Left renal cortex interstitium (tissue), 4 donors: ENCODE data around the gene GDI2. TPM values are rescaled to one million over a fixed set of nuclear protein-coding genes. Genes with fewer than 3 reads are reported as not detected.

Experiments
- DNase-seq, 4 donors: peaks; one replicate each; pipeline ENCODE4 v3.0.0-alpha.2; 2013; ENCODE audit warnings: low read depth in 4 of 4, low spot score in 2 of 4, missing footprints in 1 of 4
- polyA plus RNA-seq, 4 donors: library from polyadenylated mRNA; unstranded; fragments of 120-200 nt; gene quantifications; one replicate each; pipeline ENCODE4 v1.2.1, GENCODE V29; 2013; ENCODE audit not compliant: insufficient read length in 4 of 4

Gene GDI2
- polyA plus RNA-seq, 4 donors, result 267 to 348 (median 285) TPM

GRCh38 chr10:5751601-5752253 is 61.5 kb downstream of the GDI2 start:
- DNase-seq, result no peak

- DNase-seq, result no peak
These were observed 64.8 kb downstream of the GDI2 start for GRCh38 chr10:5748394-5748803.

GRCh38 chr10:5746197-5746596 is 67.0 kb downstream of the GDI2 start:
- DNase-seq, result no peak

GRCh38 chr10:5744849-5745248 is 68.4 kb downstream of the GDI2 start:
- no peak for DNase-seq

- no peak for DNase-seq
These were observed 69.5 kb downstream of the GDI2 start for GRCh38 chr10:5743736-5744135.

GRCh38 chr10:5742116-5742515 is 71.1 kb downstream of the GDI2 start:
- DNase-seq, result no peak

- DNase-seq, result no peak
These were observed 72.0 kb downstream of the GDI2 start for GRCh38 chr10:5741276-5741675.

GRCh38 chr10:5738427-5738826 is 74.8 kb downstream of the GDI2 start:
- no peak for DNase-seq

GRCh38 chr10:5737352-5737751 is 75.9 kb downstream of the GDI2 start:
- DNase-seq, result no peak

GRCh38 chr10:5736591-5736990 is 76.6 kb downstream of the GDI2 start:
- no peak for DNase-seq

- no peak for DNase-seq
These were observed 78.1 kb downstream of the GDI2 start for GRCh38 chr10:5735119-5735518.

GRCh38 chr10:5732141-5732540 is 81.1 kb downstream of the GDI2 start:
- no peak for DNase-seq

GRCh38 chr10:5731559-5731958 is 81.7 kb downstream of the GDI2 start:
- no peak for DNase-seq

- DNase-seq, result no peak
These were observed 82.5 kb downstream of the GDI2 start for GRCh38 chr10:5730766-5731165.

- no peak for DNase-seq
These were observed 89.5 kb downstream of the GDI2 start for GRCh38 chr10:5723692-5724091.

GRCh38 chr10:5720182-5720581 is 93.1 kb downstream of the GDI2 start:
- DNase-seq, result no peak

- no peak for DNase-seq
These were observed 93.7 kb downstream of the GDI2 start for GRCh38 chr10:5719546-5719945.

Other genes starting within 250 kb of the GDI2 start
- 10 to 100 TPM; 22.7 to 29.2 (median 26.0) TPM for gene ASB13, start 146.8 kb downstream of the GDI2 start, polyA plus RNA-seq
- gene TASOR2, start 128.6 kb downstream of the GDI2 start, polyA plus RNA-seq, result 10 to 100 TPM; 28.1 to 42.1 (median 35.0) TPM
- gene ANKRD16, start 76.5 kb upstream of the GDI2 start, polyA plus RNA-seq, result 10 to 100 TPM; 10.2 to 15.5 (median 11.5) TPM
- gene FBH1, start 76.8 kb upstream of the GDI2 start, polyA plus RNA-seq, result 10 to 100 TPM; 69.0 to 93.8 (median 80.6) TPM
- gene IL15RA, start 164.1 kb upstream of the GDI2 start, polyA plus RNA-seq, result 1 to 10 TPM; 1.8 to 2.4 (median 2.2) TPM
- under 1 TPM in 2 of 4 donors, not detected in 2; 0.06 to 0.20 TPM for gene IL2RA, start 248.9 kb upstream of the GDI2 start, polyA plus RNA-seq